IPS-NIHi11 (cell line): Measurements from ENCODE around the gene TPCN2.

Source experiments
- DNase-seq: peaks from one replicate; pipeline ENCODE4 v3.0.0; 2012; ENCODE audit warnings: mixed read lengths, low spot score

The TPCN2 gene

DNA sequence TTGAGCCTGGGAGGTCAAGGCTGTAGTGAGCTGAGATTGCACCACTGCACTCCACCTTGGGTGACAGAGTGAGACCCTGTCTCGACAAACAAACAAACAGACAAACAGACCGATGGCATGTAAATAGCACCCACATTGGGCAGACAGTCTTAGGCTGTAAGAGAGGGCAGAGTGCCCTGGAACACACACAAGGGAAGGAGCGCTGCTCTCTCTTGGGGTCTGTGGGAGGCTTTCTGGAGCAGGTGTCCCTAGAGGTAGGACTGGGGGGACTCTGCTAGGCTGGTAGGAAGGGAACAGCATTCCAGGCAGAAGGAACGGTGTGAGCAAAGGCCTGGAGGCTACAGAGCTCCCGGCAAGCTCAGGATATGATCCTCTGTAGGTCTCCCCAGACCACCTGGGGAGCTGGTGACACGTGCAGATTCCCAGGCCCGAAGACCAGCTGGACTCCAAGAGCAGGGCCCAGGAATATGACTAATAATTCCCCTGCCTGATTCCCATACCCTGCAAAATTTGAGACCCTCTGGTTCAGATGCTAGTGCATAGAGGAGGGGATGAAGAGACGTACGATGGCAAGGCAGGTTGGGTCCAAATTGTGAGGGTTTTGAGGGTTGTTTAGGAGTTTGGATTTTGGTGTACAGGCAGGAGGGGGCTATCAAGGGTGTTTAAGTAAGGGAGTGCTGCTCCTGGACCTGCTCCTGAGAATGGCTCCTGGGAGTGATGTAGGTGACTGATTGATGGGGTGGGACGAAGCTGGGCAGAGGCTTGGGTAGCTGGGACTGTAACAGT, 118.6 kb downstream of the TPCN2 start:
- DNase-seq = no peak

DNA sequence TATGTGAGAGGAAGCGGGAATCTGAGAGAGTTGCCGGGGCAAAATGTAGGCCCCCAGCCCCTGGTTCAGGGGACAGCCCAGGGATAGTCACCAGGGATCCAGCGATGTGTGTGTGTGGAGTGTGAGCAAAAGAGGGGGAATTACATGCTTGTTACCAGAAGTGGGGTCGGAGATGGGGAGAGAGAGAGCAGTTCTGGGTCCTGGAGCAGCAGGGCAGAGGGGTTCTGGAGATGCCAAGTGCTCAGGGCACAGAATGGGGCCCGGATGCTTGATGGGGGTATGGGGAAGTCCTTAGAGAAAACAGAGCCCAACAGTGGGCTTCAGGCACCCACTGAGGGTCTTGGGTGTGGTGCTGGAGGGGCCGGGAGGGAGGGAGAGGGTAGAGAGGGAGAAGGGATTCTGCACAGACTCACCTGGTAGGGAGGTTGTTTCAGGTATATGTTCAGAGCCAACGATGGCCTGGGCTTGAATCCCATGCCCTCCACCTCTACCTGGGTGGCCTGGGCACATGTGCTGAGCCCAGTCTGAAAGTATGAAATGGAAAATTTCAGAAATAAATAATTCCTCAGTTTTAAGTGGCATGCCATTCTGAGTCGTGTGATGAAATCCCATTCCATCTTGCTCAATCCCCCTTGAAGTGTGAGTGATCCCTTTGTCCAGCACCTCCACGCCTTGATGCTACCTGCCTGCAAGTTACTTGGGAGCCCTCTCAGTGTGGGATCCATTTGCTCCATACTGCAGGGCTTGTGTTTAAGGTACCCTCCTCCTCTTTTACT, 119.4 kb downstream of the TPCN2 start:
- no peak for DNase-seq

DNA sequence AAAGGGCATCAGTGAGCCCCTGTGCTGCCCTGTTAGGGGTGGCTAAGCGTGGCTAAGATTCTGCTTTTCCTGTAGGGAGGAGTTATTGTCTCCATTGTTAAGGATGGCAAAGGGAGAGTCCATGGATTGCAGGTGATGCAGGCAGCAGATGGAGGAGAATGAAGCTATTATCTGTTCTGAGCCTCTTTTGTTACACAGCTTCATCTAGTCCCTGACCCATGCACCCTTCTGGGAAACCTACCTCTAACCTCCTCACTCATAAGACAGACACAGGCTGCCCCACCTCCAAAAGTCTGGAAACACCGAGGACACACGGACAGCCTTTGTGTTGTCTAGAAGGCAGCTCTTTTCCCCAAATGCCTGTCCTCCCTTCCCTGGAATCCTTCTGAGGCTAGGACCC, 120.7 kb downstream of the TPCN2 start:
- no peak for DNase-seq

DNA sequence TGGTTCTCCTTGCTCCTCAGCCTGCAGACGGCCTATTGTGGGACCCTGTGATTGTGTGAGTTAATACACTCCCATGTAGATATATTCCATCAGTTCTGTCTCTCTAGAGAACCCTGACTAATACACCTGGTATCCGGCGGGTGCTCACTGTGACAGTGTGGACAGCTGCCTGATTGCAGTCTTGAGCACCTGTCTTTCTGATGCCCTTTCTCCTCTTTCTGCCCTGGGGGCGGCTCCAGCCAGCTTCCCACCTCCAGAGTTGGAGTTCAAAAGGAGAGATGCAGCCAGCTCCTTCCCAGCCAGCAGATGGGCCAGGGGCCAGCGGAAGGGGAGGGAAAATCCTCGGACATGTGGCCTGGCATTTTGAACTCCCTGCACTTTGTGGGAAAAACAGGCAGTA, 122.0 kb downstream of the TPCN2 start:
- DNase-seq = no peak

DNA sequence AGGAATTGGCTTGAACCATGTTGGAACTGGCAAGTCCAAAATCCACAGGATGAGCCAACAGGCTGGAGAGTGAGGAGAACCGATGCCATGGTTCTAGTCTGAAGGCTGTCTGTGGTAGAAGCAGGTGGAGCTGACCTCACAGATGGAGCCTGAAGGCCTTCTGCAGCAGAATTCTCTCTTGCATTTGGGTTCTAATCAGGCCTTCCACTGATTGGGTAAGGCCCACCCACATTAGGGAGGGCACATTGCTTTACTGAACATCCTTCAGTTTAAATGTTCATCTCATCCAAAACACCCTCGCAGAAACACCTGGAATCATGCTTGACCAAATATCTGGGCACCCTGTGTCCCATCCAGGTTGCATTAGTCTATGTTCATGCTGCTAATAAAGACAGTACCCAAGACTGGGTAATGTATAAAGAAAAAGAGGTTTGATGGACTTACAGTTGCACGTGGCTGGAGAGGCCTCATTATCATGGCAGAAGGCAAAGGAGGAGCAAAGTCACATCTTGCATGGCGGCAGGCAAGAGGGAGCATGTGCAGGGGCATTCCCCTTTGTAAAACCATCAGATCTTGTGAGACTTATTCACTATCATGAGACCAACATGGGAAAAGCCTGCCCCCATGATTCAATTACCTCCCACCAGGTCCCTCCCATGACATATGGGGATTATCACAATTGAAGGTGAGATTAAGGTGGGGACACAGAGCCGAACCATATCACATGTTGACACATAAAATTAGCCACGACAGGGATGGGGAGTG, 122.9 kb downstream of the TPCN2 start:
- no peak for DNase-seq

GRCh38 chr11:69172674-69173073, 123.9 kb downstream of the TPCN2 start:
- peak; percentile 56 for DNase-seq

- DNase-seq = no peak
Measured at GRCh38 chr11:69173331-69173730, 124.6 kb downstream of the TPCN2 start.

GRCh38 chr11:69173925-69174581, 125.3 kb downstream of the TPCN2 start:
- DNase-seq = no peak

DNA sequence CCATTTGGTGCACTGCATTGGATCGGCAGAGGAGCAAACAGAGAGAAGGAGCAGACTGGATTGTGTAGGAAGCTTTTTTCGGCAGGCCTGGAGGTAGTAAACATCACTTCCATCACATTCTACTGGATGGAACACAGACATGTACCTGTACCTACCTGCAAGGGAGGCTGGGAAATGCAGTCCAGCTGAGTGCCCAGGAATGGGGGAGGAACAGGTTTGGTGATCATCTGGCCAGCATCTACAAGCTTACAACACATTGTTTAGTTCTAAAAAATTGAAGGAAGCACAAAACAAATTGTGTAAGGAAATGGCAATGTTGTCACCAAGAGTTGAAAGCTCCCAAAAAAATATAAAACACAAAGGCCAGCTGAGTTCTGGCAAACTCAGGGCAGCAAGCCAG, 126.1 kb downstream of the TPCN2 start:
- DNase-seq = no peak

DNA sequence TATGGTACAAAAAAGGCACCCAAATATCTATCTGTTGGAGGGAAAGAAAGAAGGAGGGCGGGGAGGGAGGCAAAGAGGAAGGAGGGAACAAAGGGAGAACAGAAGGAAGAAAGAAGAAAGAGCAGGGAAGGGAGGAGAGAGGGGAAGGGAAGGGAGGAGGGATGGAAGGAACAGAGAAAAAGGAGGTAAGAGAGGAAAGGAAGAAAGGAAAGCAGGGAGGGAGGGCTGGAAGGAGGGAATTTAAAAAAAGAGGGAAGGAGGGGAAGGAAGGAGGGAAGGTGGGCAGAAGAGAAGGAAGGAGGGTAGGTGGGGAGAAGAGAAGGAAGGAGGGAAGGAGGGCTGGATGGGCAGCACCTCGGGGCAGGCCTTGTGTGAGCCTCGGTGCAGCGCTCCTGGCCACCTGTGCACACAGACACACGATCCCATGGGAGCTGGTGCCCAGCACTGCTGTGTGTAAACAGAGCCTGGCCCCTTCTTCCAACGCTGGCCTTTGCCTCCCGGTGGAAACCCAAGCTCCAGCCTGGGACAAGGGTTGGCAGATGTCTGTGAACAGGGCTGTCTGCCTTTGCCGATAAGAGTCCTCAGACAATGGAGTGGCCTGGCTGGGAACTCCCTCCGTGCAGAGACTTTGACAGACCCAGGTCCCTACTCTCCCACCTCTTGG, 130.2 kb downstream of the TPCN2 start:
- no peak for DNase-seq

DNA sequence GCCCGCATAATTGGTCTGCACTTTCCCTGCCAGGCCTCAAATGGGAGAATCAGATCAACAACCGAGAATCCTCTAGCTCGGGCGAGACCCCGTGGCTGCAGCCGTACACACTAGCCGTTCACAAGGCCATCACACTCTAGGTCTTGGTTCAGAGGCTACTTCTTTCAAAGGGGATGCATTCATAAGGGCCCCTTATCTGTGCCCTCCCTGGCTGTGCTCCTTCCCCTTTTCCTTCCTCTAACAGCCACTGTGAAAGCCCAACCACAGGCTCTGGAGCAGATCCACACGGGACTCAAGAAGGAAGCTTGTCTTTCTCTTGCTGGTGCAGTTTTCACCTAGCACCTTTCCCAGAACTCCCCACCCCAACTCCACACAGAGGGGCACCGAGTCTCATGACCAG, 131.5 kb downstream of the TPCN2 start:
- no peak for DNase-seq

- no peak for DNase-seq
Measured at GRCh38 chr11:69180726-69181125, 132.0 kb downstream of the TPCN2 start.

DNA sequence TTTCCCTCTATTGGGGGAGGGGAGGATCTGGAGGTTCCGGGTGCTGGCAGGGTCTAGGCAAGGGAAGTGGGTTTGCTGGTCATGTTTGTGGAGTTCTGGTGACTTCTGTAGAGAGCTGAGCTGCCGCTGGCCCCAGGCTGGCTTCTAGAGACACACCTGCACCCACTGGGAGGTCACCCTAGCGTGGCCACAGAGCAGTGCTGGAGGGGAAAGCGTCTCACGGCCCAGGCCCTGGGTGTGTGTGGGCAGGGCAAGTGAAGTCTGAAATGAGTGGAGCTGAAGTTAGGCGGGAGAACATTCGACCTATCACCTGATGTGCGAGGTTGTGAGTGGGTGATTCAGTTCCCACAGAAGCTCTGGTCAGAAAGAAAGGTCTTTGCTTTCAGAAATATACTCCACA, 134.9 kb downstream of the TPCN2 start:
- no peak for DNase-seq
